Activated naive CD4-positive, alpha-beta T cell treated with anti-CD3 and anti-CD28 coated beads for 36 hours (primary cell): Measurements from ENCODE around the gene PYGB. TPM values are rescaled to one million over a fixed set of nuclear protein-coding genes. Genes with fewer than 3 reads are reported as not detected.

ENCODE experiments used
- CTCF ChIA-PET: fragments of 350-600 bp; sonication (Branson Sonifier 250); formaldehyde crosslinking; loops from one replicate; lab custom pipeline; 2021; ENCODE audit warnings: antibody characterized with exemption; lab: Charles Lee
- DNase-seq: peaks from one replicate; pipeline ENCODE4 v3.0.0-alpha.2; 2020
- H3K27ac Mint-ChIP-seq: one replicate; pipeline ENCODE4 v1.8.0; 2021; ENCODE audit warnings: mild to moderate bottlenecking, mixed read lengths
- H3K27me3 Mint-ChIP-seq: one replicate; pipeline ENCODE4 v1.8.0; 2021; ENCODE audit warnings: low read depth, mixed read lengths
- H3K36me3 Mint-ChIP-seq: one replicate; pipeline ENCODE4 v1.8.0; 2021; ENCODE audit warnings: low read depth, mixed read lengths
- H3K4me1 Mint-ChIP-seq: one replicate; pipeline ENCODE4 v1.8.0; 2021; ENCODE audit warnings: low read depth, mixed read lengths
- H3K4me3 Mint-ChIP-seq: one replicate; pipeline ENCODE4 v1.8.0; 2021; ENCODE audit warnings: mild to moderate bottlenecking, moderate library complexity, mixed read lengths
- H3K9me3 Mint-ChIP-seq: one replicate; pipeline ENCODE4 v1.8.0; 2021; ENCODE audit warnings: mixed read lengths
- intact Hi-C: fragments of 100-400 bp; cut with micrococcal nuclease; formaldehyde crosslinking; loops from one replicate; pipeline ENCODE4 v1.15.1; 2023
- total RNA-seq, 2 experiments: library from RNA; stranded (reverse); gene quantifications; one replicate each; pipeline ENCODE4 v1.2.3, GENCODE V29; 2021

The PYGB gene
- total RNA-seq, 2 experiments from 2014 or later = 19.6 to 20.0 TPM

DNA sequence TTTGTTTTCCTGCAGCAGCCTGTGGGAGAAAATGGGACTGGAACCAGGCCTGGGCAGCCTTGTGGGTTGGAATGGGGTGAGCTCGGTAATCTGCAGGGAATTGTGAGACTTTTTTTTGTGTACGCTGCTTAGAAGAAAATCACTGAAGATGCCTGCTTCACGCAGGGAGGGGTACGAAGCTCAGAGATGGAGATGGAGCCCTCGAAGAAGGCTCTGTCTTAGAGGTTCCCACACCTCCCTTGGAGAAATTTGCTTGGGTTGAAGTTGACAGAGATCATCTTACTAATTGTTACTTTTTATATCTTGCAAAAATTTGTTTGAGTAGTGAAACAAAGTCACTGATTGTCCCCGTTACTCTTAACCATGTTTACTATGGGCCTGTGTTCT, 894 bp downstream of the PYGB start:
- Mint-ChIP-seq H3K36me3 (peaks cover 1% of the 10 kb centered on the region), H3K4me3 (peak overlapping the region; percentile 84), H3K27me3 (peaks cover 7% of the 10 kb centered on the region), H3K9me3 (peaks cover under 1% of the 10 kb centered on the region), H3K4me1 (peaks cover 61% of the 10 kb centered on the region), H3K27ac (peak overlapping the region; percentile 68)
- no peak for DNase-seq
- intact Hi-C loops = loop anchor here (1.0 to 5.0 kb wide), 4 partner anchors 49 to 449 kb away; partner anchors contain the start of genes APMAP, GINS1 and ZNF337
- CTCF ChIA-PET = interaction anchor here (1.0 to 1.9 kb wide), 2 partner anchors 60 to 255 kb away, joined by 3 to 6 read pairs; no protein-coding TSS in a partner anchor

DNA sequence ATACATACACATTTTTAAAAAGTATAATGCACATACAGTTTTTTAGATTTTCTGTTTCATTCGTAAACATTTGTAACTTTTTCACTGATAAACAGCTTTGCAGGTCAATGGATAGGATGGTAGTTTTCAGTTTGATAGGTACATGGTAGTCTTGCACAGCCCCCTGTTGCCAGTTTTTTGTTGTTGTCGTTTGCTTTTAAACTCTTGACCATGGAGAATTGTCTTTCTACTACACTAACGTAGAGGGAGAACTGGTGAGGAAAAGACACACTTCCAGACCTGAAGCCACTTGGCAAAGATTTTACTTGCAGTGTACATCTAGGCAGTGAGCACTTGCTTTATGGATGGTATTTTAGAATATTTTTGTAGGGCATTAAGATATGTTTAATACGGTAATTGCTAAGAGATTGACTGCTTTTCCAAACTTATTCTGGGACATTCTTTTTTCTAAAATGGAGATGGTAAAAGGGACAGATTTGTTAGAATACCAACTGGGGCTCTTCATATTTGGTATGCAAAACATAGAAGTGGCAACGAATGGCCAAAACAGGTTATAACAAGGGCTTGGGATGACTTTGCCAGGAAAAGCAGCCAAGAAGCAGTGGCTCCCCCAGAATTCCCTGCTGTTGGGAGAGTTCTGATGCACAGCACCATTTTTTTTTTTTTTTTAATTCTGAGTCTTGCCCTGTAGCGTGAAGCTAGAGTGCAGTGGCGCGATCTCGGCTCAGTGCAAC, 1.5 kb downstream of the PYGB start:
- Mint-ChIP-seq H3K27me3 (peaks cover 7% of the 10 kb centered on the region), H3K4me3 (peak overlapping the region; percentile 84), H3K9me3 (no peaks in the 10 kb centered on the region), H3K27ac (peak overlapping the region; percentile 68), H3K4me1 (peaks cover 61% of the 10 kb centered on the region), H3K36me3 (peaks cover 1% of the 10 kb centered on the region)
- DNase-seq = no peak
- intact Hi-C loops = loop anchor here (1.0 to 5.0 kb wide), 4 partner anchors 48 to 448 kb away; partner anchors contain the start of genes APMAP, GINS1 and ZNF337
- CTCF ChIA-PET = interaction anchor here (1.0 to 2.5 kb wide), 2 partner anchors 11 to 60 kb away, joined by 3 to 9 read pairs; no protein-coding TSS in a partner anchor

DNA sequence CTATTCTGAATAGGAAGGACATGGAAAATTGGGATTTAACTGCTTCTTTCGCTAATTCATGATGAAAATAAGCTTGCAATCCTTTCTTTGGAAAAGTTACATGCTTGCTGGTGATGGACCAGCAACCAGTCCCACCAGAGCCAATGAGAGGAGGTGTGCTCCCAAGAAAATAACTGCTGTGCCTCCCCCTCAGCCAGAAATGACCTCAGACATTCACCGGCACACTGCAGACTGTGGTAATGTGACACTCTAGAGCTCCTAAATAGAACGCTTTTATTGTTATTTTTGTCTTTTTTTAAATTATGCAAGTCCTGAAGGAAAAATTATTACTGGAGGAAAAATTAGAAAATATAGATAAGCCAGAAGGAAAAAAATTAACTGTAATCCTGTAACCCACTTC, 2.6 kb downstream of the PYGB start:
- Mint-ChIP-seq H3K4me3 (no peak overlapping the region), H3K36me3 (peaks cover 1% of the 10 kb centered on the region), H3K27ac (no peak overlapping the region)

GRCh38 chr20:25251019-25251418, 3.1 kb downstream of the PYGB start:
- intact Hi-C loops = no loop called here
- H3K4me1 Mint-ChIP-seq = peaks cover 63% of the 10 kb centered on the region
- no peak overlapping the region for H3K27ac Mint-ChIP-seq
- no peak overlapping the region for H3K4me3 Mint-ChIP-seq
- no peak for DNase-seq
- CTCF ChIA-PET = interaction anchor here (0.6 to 2.5 kb wide), 2 partner anchors 10 to 54 kb away, joined by 3 to 9 read pairs; no protein-coding TSS in a partner anchor
- H3K36me3 Mint-ChIP-seq = peaks cover 1% of the 10 kb centered on the region
- peaks cover 7% of the 10 kb centered on the region for H3K27me3 Mint-ChIP-seq
- no peaks in the 10 kb centered on the region for H3K9me3 Mint-ChIP-seq

More for the DNA sequence above, 2.6 kb downstream of the PYGB start:
- CTCF ChIA-PET = interaction anchor here (0.9 to 2.5 kb wide), 2 partner anchors 10 to 257 kb away, joined by 3 to 9 read pairs; no protein-coding TSS in a partner anchor
- DNase-seq = no peak
- intact Hi-C loops = no loop called here
- Mint-ChIP-seq H3K4me1 (peaks cover 62% of the 10 kb centered on the region), H3K9me3 (no peaks in the 10 kb centered on the region), H3K27me3 (peaks cover 7% of the 10 kb centered on the region)

DNA sequence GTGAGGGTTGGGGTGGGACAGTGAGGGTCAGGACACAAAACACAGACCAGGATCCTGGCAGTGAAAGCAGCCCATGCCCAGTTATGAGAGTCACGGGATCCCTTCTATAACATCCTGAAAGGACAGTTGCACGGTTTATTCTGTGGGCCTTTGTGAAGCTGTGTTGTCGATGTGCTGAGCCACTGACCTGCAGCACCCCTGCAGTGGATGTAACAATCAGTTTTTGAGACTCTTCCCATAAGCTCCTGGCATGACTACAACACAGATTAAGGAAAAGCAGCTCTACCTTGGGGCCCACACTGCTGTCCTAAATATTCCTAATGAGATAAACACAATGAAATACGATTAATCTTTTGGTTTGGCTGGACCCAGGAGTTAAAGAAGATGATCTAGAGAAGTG, 3.7 kb downstream of the PYGB start:
- intact Hi-C loops = no loop called here
- CTCF ChIA-PET = interaction anchor here (0.6 to 2.5 kb wide), 2 partner anchors 9 to 55 kb away, joined by 3 to 9 read pairs; no protein-coding TSS in a partner anchor
- peaks cover 60% of the 10 kb centered on the region for H3K4me1 Mint-ChIP-seq

DNA sequence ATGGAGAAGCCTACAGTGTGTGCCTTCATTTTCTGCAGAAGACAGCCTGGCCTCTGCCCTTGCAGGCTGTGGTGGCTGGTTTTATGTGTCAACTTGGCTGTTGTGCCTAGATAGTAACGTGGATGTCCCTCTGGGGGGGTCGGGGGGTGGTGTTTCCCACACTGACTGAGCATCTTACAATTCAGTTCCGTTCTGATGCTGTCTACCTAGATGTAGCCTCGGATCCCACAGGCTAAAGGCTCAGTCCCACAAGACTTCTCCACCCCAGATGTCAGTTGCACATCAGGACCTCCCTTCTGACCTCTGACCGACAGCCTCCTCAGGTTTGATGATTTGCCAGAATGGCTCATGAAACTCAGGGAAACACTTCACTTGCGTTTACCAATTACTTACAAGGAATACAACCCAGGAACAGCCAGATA, 4.4 kb downstream of the PYGB start:
- CTCF ChIA-PET = interaction anchor here (2.5 kb wide), 1 partner anchor 8 kb away, joined by 9 read pairs; no protein-coding TSS in a partner anchor
- Mint-ChIP-seq H3K4me3 (no peak overlapping the region), H3K36me3 (peaks cover 1% of the 10 kb centered on the region), H3K9me3 (no peaks in the 10 kb centered on the region), H3K4me1 (peaks cover 53% of the 10 kb centered on the region), H3K27ac (no peak overlapping the region), H3K27me3 (no peaks in the 10 kb centered on the region)
- intact Hi-C loops = no loop called here
- DNase-seq = no peak

More for the DNA sequence above, 3.7 kb downstream of the PYGB start:
- H3K9me3 Mint-ChIP-seq = no peaks in the 10 kb centered on the region
- no peak overlapping the region for H3K4me3 Mint-ChIP-seq
- peaks cover 5% of the 10 kb centered on the region for H3K27me3 Mint-ChIP-seq
- no peak overlapping the region for H3K27ac Mint-ChIP-seq
- no peak for DNase-seq
- peaks cover 1% of the 10 kb centered on the region for H3K36me3 Mint-ChIP-seq

DNA sequence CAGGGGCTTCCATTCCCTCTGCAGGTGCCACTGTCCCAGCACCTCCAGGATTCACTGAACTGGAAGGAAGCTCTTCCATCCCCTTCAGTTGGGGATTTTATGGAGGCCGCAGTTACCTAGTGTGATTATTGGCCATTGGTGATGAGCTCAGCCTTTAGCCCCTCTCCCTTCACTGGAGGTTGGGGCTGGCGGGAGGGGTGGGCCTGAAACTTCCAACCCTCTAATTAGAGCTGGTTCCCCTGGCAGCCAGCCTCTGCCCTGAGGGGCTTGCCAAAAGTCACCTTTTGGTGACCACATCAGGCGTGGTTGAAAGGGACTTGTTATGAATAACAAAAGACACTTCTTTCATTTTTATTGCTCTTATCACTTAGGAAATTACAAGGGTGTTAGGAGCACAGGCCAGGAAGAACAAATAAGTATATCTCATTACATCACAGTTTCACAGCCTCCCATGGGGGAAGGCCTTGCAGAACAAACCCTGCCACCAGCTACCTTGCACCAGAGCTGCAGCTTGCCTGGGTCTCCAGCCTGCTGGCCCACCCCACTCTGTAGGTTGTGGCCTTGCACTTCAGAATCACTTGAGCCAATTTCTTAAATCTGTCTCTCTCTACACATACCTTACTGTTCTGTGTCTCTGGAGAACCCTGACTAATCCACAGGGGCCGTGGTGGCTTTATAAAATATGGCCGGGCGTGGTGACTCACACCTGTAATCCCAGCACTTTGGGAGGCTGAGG, 5.0 kb downstream of the PYGB start:
- peak; percentile 38 for DNase-seq
- CTCF ChIA-PET = no interaction called here
- Mint-ChIP-seq H3K4me1 (peaks cover 55% of the 10 kb centered on the region), H3K4me3 (no peak overlapping the region), H3K27me3 (no peaks in the 10 kb centered on the region), H3K27ac (no peak overlapping the region), H3K9me3 (no peaks in the 10 kb centered on the region), H3K36me3 (peaks cover 1% of the 10 kb centered on the region)
- intact Hi-C loops = no loop called here

DNA sequence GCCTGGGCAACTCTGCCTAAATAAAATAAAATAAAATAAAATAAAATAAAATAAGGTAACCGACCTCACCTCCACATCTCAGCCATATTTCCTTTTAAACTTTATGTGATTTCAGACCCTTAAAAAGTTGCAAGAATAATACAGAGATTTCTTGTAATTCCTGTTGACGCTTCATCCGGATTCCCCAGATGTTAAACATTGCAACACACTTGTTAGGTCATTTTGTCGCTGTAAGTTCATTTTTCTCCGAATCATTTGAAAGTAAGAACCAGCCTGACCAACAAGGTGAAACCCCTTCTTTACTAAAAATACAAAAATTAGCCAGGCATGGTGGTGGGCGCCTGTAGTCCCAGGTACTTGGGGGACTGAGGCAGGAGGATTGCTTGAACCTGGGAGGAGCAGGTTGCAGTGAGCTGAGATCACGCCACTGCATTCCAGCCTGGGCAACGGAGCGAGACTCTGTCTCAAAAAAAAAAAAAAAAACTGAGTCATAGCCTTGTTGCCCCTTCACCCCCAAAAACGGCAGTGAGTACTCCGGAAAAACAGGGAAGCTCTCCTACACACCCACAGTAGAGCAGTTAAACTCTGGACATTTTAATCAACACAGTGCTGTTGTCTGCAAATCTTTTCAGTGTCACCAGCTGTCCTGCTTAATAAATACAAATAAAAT, 5.9 kb downstream of the PYGB start:
- DNase-seq = no peak
- CTCF ChIA-PET = no interaction called here
- Mint-ChIP-seq H3K4me3 (no peak overlapping the region), H3K36me3 (peaks cover under 1% of the 10 kb centered on the region), H3K4me1 (peaks cover 60% of the 10 kb centered on the region), H3K27me3 (no peaks in the 10 kb centered on the region), H3K9me3 (no peaks in the 10 kb centered on the region), H3K27ac (no peak overlapping the region)
- intact Hi-C loops = no loop called here

DNA sequence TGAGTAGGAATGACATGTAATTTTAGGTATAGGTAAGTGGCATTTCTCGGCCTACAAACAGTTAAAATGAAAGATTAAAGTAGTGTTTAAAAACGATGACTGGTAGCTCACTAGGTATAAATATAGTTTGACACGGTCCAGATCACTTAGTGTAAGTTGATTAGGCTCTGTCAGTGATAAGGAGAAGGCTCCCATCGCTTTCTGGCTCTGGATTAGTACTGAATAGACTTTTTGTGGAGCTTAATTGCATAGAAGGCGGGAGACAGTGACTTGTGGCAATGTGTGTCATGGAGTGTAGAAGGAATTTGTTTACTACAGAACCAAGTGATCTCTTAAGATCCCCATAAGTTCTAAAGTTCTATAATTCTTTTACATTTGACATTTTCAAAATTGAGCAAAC, 6.7 kb downstream of the PYGB start:
- CTCF ChIA-PET = interaction anchor here (0.6 to 0.9 kb wide), 2 partner anchors 40 to 414 kb away, joined by 3 read pairs; no protein-coding TSS in a partner anchor
- no peaks in the 10 kb centered on the region for H3K27me3 Mint-ChIP-seq
- intact Hi-C loops = no loop called here
- H3K9me3 Mint-ChIP-seq = no peaks in the 10 kb centered on the region
- H3K36me3 Mint-ChIP-seq = peaks cover 1% of the 10 kb centered on the region
- H3K4me3 Mint-ChIP-seq = no peak overlapping the region
- H3K4me1 Mint-ChIP-seq = peaks cover 60% of the 10 kb centered on the region
- DNase-seq = no peak
- no peak overlapping the region for H3K27ac Mint-ChIP-seq

- intact Hi-C loops = no loop called here
- CTCF ChIA-PET = interaction anchor here (0.6 to 0.9 kb wide), 2 partner anchors 39 to 415 kb away, joined by 3 read pairs; no protein-coding TSS in a partner anchor
Measured at GRCh38 chr20:25254986-25255680, 7.2 kb downstream of the PYGB start.

DNA sequence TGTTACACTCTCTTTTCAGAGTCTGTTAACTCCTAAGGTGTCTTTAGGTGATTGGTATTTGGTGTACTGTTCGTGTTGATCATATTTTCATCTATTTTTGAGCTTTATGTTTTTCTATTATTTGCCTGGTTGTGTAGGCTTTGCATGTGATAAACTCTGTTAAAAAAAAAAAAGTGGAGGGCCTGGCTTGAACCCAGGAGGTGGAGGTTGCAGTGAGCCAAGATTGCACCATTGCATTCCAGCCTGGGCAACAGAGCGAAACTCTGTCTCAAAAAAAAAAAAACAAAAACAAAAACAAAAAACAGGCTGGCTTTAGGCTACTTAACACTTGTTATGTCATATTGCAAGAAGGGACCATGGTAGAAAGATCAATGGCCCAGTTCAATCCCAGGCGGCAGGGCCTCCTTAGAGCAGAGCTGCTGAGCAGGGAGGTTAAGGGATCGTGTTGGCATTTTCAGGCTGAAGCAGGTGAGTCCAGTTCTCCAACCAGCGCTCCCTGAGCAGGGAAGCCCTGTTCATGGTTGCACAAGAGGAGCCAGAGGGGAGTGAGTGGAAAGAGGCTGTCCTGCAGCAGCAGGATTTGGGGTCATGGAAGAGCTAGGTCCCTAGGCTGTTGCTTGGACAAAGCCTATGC, 8.5 kb downstream of the PYGB start:
- H3K27me3 Mint-ChIP-seq = no peaks in the 10 kb centered on the region
- H3K36me3 Mint-ChIP-seq = peaks cover 12% of the 10 kb centered on the region
- no peaks in the 10 kb centered on the region for H3K9me3 Mint-ChIP-seq
- H3K4me3 Mint-ChIP-seq = no peak overlapping the region
- DNase-seq = no peak
- intact Hi-C loops = no loop called here
- no peak overlapping the region for H3K27ac Mint-ChIP-seq
- peaks cover 68% of the 10 kb centered on the region for H3K4me1 Mint-ChIP-seq
- CTCF ChIA-PET = no interaction called here

More at GRCh38 chr20:25254986-25255680, 7.2 kb downstream of the PYGB start:
- Mint-ChIP-seq H3K36me3 (peaks cover 2% of the 10 kb centered on the region), H3K9me3 (no peaks in the 10 kb centered on the region), H3K27me3 (no peaks in the 10 kb centered on the region), H3K4me3 (no peak overlapping the region), H3K27ac (no peak overlapping the region), H3K4me1 (peaks cover 61% of the 10 kb centered on the region)
- DNase-seq = no peak
